SU-DHL-6 (cell line): Measurements from ENCODE around the gene MAML1.

ENCODE experiments used
- H2AFZ ChIP-seq: fragments of 200-600 bp; sonication (generic); 2 replicates; pipeline ENCODE4 v1.6.1; 2014; ENCODE audit warnings: low read depth, mild to moderate bottlenecking, moderate library complexity, mixed read lengths, antibody characterized with exemption, low read length; ENCODE audit not compliant: severe bottlenecking
- H3F3A ChIP-seq: fragments of 200-600 bp; shearing (Covaris generic); 2 replicates; pipeline ENCODE4 v1.6.0; 2016; ENCODE audit warnings: antibody characterized with exemption, mild to moderate bottlenecking; ENCODE audit not compliant: insufficient read depth
- H3K27ac ChIP-seq: fragments of 200-600 bp; sonication (generic); 2 replicates; pipeline ENCODE4 v1.5.1; 2016; ENCODE audit warnings: low read depth, mild to moderate bottlenecking, low read length, moderate library complexity, mixed read lengths
- H3K27me3 ChIP-seq: fragments of 200-600 bp; sonication (generic), shearing (Covaris generic); 2 replicates; pipeline ENCODE4 v1.6.0; 2014; ENCODE audit warnings: mild to moderate bottlenecking, low read length
- H3K36me3 ChIP-seq: fragments of 200-600 bp; sonication (generic); 2 replicates; pipeline ENCODE4 v1.6.1; 2014; ENCODE audit warnings: mild to moderate bottlenecking, low read length, mixed read lengths
- H3K4me2 ChIP-seq: fragments of 300-600, 200-600 bp; shearing (Covaris generic), sonication (generic); 2 replicates; pipeline ENCODE4 v1.6.0; 2014; ENCODE audit warnings: low read length, low read depth, mild to moderate bottlenecking; ENCODE audit not compliant: poor library complexity, severe bottlenecking
- H3K4me3 ChIP-seq: fragments of 200-600 bp; sonication (generic); 2 replicates; pipeline ENCODE4 v1.5.1; 2014; ENCODE audit warnings: antibody characterized with exemption, low read length, mild to moderate bottlenecking, mixed read lengths; ENCODE audit not compliant: insufficient read depth, poor library complexity, severe bottlenecking
- H3K79me2 ChIP-seq: fragments of 200-600 bp; sonication (generic); 2 replicates; pipeline ENCODE4 v1.6.1; 2014; ENCODE audit warnings: mild to moderate bottlenecking, low read length, moderate library complexity; ENCODE audit not compliant: insufficient read depth
- H3K9ac ChIP-seq: fragments of 200-600 bp; sonication (generic); 2 replicates; pipeline ENCODE4 v1.7.0; 2014; ENCODE audit warnings: mild to moderate bottlenecking, low read length
- H3K9me2 ChIP-seq: fragments of 200-600 bp; sonication (generic); replicated peaks from 2 replicates; pipeline ENCODE4 v1.6.1; 2014; ENCODE audit warnings: low read length; ENCODE audit not compliant: insufficient read depth
- H3K9me3 ChIP-seq: fragments of 200-600 bp; sonication (generic); 2 replicates; pipeline ENCODE4 v1.6.1; 2014; ENCODE audit warnings: low read length, mixed read lengths; ENCODE audit not compliant: insufficient read depth
- H4K20me1 ChIP-seq: fragments of 200-600 bp; sonication (generic); 2 replicates; pipeline ENCODE4 v1.6.1; 2014; ENCODE audit warnings: low read depth, mild to moderate bottlenecking, antibody characterized with exemption, low read length, moderate library complexity, mixed read lengths
- CTCF ChIP-seq: fragments of 200-600 bp; sonication (generic); IDR thresholded peaks from one replicate; pipeline ENCODE4 v1.5.1; 2017; ENCODE audit warnings: antibody characterized with exemption, mild to moderate bottlenecking, low read length, moderate library complexity; ENCODE audit not compliant: insufficient read depth, poor library complexity, severe bottlenecking
- EZH2phosphoT487 ChIP-seq: fragments of 200-600 bp; sonication (generic), shearing (Covaris generic); conservative IDR thresholded peaks from 2 replicates; pipeline ENCODE4 v1.6.1; 2018; ENCODE audit warnings: mild to moderate bottlenecking, antibody characterized with exemption, low read length, moderate library complexity, mixed read lengths

MAML1 gene

GRCh38 chr5:179777456-179777855 lies 44.8 kb downstream of the MAML1 start:
- H3K9ac ChIP-seq: no peak overlapping the region
- no peaks in the 10 kb centered on the region for H3K9me3 ChIP-seq
- H4K20me1 ChIP-seq: no peaks in the 10 kb centered on the region
- H2AFZ ChIP-seq: no peak overlapping the region
- H3F3A ChIP-seq: no peaks in the 10 kb centered on the region
- no peak overlapping the region for H3K27ac ChIP-seq
- TF ChIP-seq CTCF (no peak), EZH2phosphoT487 (no peak)
- no peaks in the 10 kb centered on the region for H3K79me2 ChIP-seq
- no peaks in the 10 kb centered on the region for H3K9me2 ChIP-seq
- no peaks in the 10 kb centered on the region for H3K27me3 ChIP-seq
- no peak overlapping the region for H3K4me2 ChIP-seq
- no peak overlapping the region for H3K4me3 ChIP-seq
- no peaks in the 10 kb centered on the region; the same call in 1 of the 2 replicates for H3K36me3 ChIP-seq

- Histone ChIP-seq H3K36me3 (no peaks in the 10 kb centered on the region; the same call in 1 of the 2 replicates), H3K27me3 (no peaks in the 10 kb centered on the region), H4K20me1 (no peaks in the 10 kb centered on the region), H3K27ac (no peak overlapping the region), H3K9me3 (no peaks in the 10 kb centered on the region), H3K79me2 (no peaks in the 10 kb centered on the region), H3K4me3 (no peak overlapping the region), H3K9me2 (no peaks in the 10 kb centered on the region), H2AFZ (no peak overlapping the region), H3K4me2 (no peak overlapping the region), H3K9ac (no peak overlapping the region), H3F3A (no peaks in the 10 kb centered on the region)
- TF ChIP-seq EZH2phosphoT487: no peak
- TF ChIP-seq CTCF: no peak
Observed at GRCh38 chr5:179777909-179778308, 45.3 kb downstream of the MAML1 start.

GRCh38 chr5:179778591-179778990 lies 46.0 kb downstream of the MAML1 start:
- Histone ChIP-seq H3F3A (no peaks in the 10 kb centered on the region), H2AFZ (no peak overlapping the region), H3K27me3 (no peaks in the 10 kb centered on the region), H3K36me3 (no peaks in the 10 kb centered on the region; the same call in 1 of the 2 replicates), H3K9me3 (no peaks in the 10 kb centered on the region), H3K9ac (no peak overlapping the region), H3K79me2 (no peaks in the 10 kb centered on the region), H3K4me2 (no peak overlapping the region), H3K9me2 (no peaks in the 10 kb centered on the region), H3K4me3 (no peak overlapping the region), H4K20me1 (no peaks in the 10 kb centered on the region), H3K27ac (no peak overlapping the region)
- TF ChIP-seq EZH2phosphoT487: no peak

DNA sequence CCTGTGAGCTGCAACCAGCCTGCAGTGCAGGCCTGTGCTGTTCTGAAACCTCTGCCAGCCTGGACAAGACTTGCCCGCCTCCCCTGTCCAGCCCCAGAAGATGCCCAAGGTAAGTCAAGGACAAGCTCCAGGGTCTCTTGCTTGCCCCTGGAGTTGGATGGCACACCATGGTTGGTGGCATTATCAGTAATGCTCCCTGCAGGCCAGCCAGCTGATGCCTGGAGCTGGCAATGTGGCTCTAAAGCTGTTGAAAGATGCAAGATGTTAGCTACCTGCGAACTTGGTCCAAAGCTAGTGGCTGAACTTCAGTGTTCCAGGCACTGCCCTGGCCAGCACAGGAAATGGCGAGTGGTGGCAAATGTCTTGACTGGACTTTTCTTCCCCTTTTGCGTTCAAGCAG lies 47.2 kb downstream of the MAML1 start:
- H3K27me3 ChIP-seq: no peaks in the 10 kb centered on the region

More for the DNA sequence above, 47.2 kb downstream of the MAML1 start:
- Histone ChIP-seq H3K9me3 (no peaks in the 10 kb centered on the region), H3K4me2 (no peak overlapping the region), H3K79me2 (no peaks in the 10 kb centered on the region), H3K9me2 (no peaks in the 10 kb centered on the region), H3K4me3 (no peak overlapping the region), H3F3A (no peaks in the 10 kb centered on the region), H3K36me3 (no peaks in the 10 kb centered on the region; the same call in 1 of the 2 replicates), H2AFZ (no peak overlapping the region), H3K27ac (no peak overlapping the region), H4K20me1 (no peaks in the 10 kb centered on the region), H3K9ac (no peak overlapping the region)
- no peak for TF ChIP-seq CTCF
